GM19452 (cell line): ENCODE results near the gene PLPP2.

Experiments used
- ATAC-seq: cut with Tn5 transposase; IDR thresholded peaks from one replicate; pipeline ENCODE4 v1.9.1; 2021; ENCODE audit not compliant: unreplicated experiment

PLPP2 gene

DNA sequence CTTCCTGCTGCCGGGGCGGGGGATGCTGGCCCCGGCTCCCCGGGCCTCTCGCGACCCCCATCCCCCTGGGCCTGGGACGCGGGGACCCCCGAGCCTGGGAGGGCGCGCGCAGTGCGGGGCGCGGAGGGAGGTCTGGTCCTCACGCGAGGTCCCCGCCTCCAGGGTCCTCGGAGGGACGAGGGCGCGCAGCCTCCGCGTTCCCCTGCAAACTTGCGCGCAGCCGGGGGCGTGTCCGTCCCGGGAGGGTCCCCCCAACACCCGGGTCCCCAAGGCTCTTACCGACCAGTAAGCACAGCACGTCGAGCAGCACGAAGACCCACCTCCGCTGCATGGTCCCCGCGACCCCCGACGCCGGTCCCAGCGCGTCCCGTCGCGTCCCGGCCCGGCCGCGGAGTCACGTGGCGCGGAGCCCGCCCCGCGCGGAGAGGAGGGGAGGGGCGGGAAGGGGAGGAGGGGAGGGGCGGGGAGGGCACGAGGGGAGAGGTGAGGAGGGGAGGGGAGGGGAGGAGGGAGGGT lies at the start of gene PLPP2:
Gene PLPP2, minus strand, starts transcription at position 398 of the 516 bp plus-strand sequence. Its CDS starts 67 bp downstream, at position 331.
- ATAC-seq = no peak

- no peak for ATAC-seq
These were observed 49.6 kb upstream of the PLPP2 start for GRCh38 chr19:340620-341385.

GRCh38 chr19:339262-339887 lies 48.2 kb upstream of the PLPP2 start:
- no peak for ATAC-seq

DNA sequence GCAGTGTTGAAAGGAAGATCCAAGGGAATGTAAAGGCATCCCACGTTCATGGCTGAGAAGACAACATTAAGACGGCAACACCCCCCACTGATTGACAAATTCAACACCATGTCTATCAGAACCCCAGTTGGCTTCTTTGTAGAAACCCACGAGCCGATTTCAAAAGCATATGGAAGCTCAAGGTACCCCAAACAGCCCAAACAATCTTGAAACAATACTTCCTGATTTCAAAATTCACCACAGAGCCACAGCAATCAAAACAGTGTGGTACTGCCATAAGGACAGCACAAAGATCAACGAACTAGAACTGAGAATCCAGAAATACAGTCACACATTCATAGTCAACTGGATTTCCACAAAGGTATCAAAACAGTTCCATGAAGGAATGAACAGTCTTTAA lies 47.2 kb upstream of the PLPP2 start:
- no peak for ATAC-seq

- ATAC-seq = no peak
These were observed 44.9 kb upstream of the PLPP2 start for GRCh38 chr19:336067-336614.

GRCh38 chr19:335486-336066 lies 44.4 kb upstream of the PLPP2 start:
- ATAC-seq = no peak

- no peak for ATAC-seq
These were observed 43.9 kb upstream of the PLPP2 start for GRCh38 chr19:335072-335471.

DNA sequence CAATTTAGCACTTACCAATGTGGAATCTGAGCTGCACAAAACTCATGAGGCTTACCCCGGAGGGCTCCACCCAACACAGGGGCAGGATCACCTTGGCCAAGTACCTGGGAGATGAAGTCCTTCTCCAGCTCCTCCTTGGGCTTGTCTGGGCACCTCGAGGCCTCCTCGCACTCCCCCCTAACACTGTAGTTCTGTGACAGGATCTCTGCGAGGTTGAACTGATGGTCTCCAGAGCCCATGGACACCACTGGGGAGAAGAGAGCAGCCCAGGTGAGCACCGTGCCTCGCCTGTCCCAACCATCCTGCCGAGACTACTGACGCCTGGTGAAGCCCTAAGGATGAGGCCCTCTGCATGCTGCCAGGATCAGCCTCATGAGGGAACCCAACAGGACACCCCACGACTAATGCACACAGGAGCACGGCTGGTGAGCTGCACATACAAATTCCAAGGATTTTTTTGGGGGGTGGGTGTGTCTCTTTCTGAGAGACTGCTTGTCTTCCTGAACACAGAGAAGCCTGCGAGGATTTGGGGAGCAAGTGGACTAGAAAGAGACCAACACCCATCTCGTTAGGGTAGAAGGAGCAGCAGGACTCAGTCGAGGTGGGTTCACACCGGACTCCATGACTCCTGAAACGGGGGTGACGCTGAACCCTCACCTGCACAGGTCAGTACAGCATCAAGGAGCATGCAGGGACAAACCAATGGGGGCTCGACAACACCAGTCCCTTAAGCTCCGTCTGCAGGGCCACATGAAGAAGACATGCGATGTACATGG lies 43.3 kb upstream of the PLPP2 start:
- ATAC-seq = no peak

GRCh38 chr19:330503-330902 lies 39.3 kb upstream of the PLPP2 start:
- ATAC-seq = no peak

DNA sequence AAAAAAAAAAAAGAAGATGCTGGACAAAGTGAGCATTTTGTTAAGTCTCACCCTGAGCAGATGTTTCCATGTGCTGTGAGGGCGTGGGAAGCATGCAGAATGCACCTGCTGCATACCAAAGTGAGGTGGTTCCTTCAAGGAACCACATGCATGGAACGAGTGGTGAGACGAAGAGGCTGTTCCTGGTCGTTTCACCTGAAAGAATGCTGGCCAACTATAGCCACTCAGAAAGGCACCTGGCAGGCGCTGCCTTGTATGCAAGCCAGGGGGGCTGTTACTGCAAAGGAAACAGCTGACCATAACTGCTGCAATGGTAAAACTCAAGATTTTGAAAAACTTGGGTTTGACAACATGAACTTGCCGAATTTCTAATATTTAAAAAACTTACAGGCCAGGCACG lies 38.7 kb upstream of the PLPP2 start:
- no peak for ATAC-seq

DNA sequence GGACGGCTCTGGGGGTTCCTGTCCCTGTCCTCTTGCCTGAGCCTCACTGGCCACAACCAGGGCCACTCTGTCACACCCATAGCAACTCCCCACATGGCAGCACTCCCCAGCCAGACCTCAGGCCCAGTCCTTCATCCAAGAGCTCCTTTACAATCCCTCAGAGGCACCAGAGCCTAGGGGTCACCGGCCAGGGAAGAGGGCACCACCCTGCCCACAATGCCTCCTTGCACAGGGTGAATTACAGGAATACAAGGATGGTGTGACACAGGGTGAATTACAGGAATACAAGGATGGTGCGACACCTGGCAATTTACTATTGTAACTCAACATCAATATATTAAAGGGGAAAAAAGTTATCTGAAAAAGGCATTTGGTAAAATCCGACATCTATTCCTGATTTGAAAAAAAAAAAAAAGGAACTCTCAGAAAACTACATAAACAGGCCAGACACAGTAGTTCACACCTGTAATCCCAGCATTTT lies 36.9 kb upstream of the PLPP2 start:
- no peak for ATAC-seq

DNA sequence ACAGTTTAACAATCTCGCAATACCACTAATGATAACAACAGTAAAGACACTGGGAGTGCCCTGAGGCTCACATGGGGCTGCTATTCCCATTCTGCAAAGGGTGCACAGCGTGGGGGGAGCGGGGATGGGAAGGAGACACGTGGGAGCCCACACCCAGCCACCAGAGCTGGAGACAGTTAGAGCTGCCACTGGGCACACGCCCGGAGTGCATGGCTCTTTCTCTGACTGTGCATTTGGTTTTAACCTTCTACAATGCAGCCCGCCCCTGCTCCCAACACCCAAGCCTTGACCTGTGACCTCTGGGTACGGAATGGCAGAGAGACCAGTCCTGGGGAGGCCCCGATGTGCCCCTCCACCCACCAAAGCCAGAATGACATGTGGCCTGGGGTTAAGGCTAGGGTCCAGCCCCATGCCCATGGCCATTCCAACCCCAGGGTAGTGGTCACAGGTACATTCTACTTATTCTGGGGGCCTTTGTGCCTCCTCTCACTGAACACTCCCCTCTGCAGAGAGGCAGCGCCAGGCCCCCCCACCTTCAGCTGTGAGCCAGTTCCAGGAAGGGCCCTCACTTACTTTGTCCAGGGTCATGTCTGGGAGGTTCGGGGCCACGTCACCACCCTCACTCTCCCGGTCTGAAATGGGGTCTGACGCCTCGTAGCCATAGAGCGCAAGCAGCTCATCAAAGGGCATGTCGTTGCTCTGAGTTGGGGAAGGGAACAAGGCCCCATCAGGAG lies 36.3 kb upstream of the PLPP2 start:
- no peak for ATAC-seq

DNA sequence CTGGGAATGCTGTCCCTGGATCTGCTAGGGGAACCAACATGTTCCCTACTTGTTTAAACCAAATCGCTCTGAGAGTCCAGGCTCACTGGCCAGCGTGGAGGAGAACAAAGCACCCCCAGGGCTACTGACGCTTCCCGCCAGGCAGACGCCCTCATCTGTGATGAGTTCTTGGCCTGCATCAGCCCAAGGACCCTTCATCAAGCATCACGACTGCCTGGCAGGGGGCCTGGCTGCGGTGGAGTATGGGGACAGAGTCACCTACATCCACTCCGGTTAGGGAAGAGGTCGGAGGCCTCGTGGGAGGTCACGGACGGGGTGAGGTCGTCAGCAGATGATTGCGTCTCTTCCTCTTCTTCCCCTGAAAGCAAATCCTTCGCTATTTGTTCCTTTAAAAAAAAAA lies 35.7 kb upstream of the PLPP2 start:
- ATAC-seq = no peak

DNA sequence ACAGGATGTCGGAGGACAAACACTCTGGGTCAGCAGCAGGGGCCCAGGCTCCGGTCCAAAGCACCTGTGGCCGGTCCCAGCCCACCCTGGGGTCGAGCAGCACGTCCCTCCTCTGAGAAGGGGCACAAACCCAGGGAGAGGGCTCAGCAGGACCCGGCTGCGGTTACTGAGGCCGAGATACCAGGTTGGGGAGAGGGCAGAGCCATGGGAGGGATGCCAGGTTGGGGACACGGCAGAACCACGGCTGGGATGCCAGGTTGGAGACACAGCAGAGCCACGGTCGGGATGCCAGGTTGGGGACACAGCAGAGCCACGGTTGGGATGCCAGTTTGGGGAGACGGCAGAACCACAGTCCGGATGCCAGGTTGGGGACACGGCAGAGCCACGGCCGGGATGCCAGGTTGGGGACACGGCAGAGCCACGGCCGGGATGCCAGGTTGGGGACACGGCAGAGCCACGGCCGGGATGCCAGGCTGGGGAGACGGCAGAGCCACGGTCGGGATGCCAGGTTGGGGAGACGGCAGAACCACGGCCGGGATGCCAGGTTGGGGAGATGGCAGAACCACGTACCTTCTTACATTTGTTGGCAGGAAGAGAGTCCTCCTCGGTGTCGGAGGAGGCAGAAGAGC lies 34.8 kb upstream of the PLPP2 start:
- no peak for ATAC-seq

- ATAC-seq = no peak
These were observed 34.2 kb upstream of the PLPP2 start for GRCh38 chr19:325173-325936.

DNA sequence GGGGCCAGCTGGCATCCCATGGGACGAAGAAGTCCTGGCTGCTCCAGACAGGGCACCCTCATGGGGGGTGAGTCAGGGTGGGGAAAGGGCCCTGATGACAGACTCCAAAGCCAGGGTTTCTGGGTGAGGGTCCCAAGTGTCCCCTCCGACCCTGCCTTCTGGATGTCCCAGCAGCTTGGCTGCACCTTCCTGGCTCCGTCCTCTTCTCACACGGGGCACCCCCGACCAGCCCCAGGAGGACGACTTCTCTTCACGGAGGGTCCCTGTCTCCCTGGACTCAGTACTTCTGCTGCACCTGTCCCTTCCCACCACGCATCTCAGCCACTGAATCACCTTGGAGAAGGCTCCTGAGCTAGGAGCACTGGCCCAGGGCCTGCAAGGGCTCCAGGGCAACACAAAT lies 33.5 kb upstream of the PLPP2 start:
- ATAC-seq = no peak

DNA sequence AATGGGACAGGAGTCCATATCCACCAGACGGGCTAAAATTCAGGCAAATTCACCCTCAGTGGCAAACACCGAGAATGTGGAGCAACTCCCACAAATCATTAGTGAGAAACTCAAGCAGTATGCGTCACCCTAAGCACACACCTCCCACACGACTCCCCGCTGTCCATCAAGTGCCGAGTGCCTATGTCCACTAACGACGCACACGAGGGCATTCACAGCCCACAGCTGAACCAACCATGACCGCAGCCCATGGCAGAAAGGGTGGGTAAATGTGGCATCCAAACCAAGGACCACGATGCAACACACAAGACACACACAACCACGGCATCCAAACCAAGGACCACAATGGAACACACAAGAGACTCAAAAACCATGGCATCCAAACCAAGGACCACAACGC lies 31.4 kb upstream of the PLPP2 start:
- no peak for ATAC-seq

DNA sequence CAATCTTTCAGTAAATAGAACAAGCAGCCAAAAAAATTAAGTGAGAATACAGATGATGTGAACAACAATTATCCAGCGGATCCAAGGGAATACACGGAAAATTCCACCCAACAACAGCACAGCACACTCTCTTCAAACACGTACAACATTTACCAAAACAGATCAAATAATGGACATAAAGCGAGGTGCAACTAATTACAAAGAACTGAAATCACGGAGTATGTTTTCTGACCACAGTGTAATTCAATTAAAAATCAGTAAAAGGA lies 27.2 kb upstream of the PLPP2 start:
- ATAC-seq = no peak
